Ascending aorta (tissue), 2 donors: Measurements from ENCODE around the gene SLC15A4. TPM values are rescaled to one million over a fixed set of nuclear protein-coding genes. Genes with fewer than 3 reads are reported as not detected.
"Not testable (repeated sequence)": the region's sequence is repeated elsewhere in the genome, so short reads cannot be mapped to it uniquely, and the experiment has no call there.

Source experiments
- DNase-seq, 2 donors: peaks; one replicate each; pipeline ENCODE4 v3.0.0-alpha.2; 2019; ENCODE audit warnings: low spot score in 2 of 2
- H3K27ac ChIP-seq, 2 donors: fragments of 200-600 bp; sonication (generic); one replicate each; pipeline ENCODE4 v1.5.1; 2016 to 2017; ENCODE audit warnings: mild to moderate bottlenecking in 1 of 2
- H3K27me3 ChIP-seq: fragments of 200-600 bp; sonication (generic); one replicate; pipeline ENCODE4 v1.5.1; 2017
- H3K36me3 ChIP-seq, 2 donors: fragments of 200-600 bp; sonication (generic); one replicate each; pipeline ENCODE4 v1.5.1; 2016
- H3K4me1 ChIP-seq, 2 donors: fragments of 200-600 bp; sonication (generic); one replicate each; pipeline ENCODE4 v1.5.1; 2016 to 2017; ENCODE audit warnings: mild to moderate bottlenecking in 1 of 2
- H3K4me3 ChIP-seq, 2 donors: fragments of 200-600 bp; sonication (generic); one replicate each; pipeline ENCODE4 v1.5.1; 2016 to 2017; ENCODE audit warnings: mild to moderate bottlenecking in 1 of 2
- H3K9me3 ChIP-seq, 2 donors: fragments of 200-600 bp; sonication (generic); one replicate each; pipeline ENCODE4 v1.5.1; 2016
- CTCF ChIP-seq, 3 experiments: fragments of 200-600 bp in 2 of 3; fragments of 450-650 bp in 1 of 3; sonication (generic) in 2 of 3; IDR thresholded peaks; one replicate each; pipeline ENCODE4 v1.5.1; 2016 to 2019; ENCODE audit warnings: antibody characterized with exemption in 3 of 3, mild to moderate bottlenecking in 1 of 3, moderate library complexity in 1 of 3
- intact Hi-C: fragments of 100-400 bp; cut with DNase I; formaldehyde crosslinking; loops from one replicate; pipeline ENCODE4 v1.15.1; 2023
- total RNA-seq: library from RNA; depleted of rRNA; stranded (reverse); fragments of >200 nt; gene quantifications from one replicate; pipeline ENCODE4 v1.1.0, GENCODE V29; 2016

SLC15A4 gene
- total RNA-seq, 1 donor from 2014 or later: 39.3 TPM

GRCh38 chr12:128808651-128809050 lies 15.1 kb downstream of the SLC15A4 start:
- H3K27me3 ChIP-seq: no peaks in the 10 kb centered on the region
- peaks cover 33 to 51% of the 10 kb centered on the region in 2 donors for H3K36me3 ChIP-seq
- peak in 1 of 2 donors; percentile 44 for DNase-seq
- TF ChIP-seq CTCF (IDR thresholded peaks at IDR 0.05): no peak
- intact Hi-C loops: no loop called here
- no peaks in the 10 kb centered on the region for H3K9me3 ChIP-seq
- peaks cover 0 to 30% of the 10 kb centered on the region in 2 donors for H3K4me1 ChIP-seq
- no peak overlapping the region for H3K4me3 ChIP-seq
- H3K27ac ChIP-seq: peak overlapping the region in 1 of 2 donors; percentile 9

- H3K9me3 ChIP-seq: no peaks in the 10 kb centered on the region
- H3K36me3 ChIP-seq: peaks cover 36 to 55% of the 10 kb centered on the region in 2 donors
- peaks cover 0 to 16% of the 10 kb centered on the region in 2 donors for H3K4me1 ChIP-seq
- TF ChIP-seq CTCF (IDR thresholded peaks at IDR 0.05): no peak
- intact Hi-C loops: no loop called here
- no peaks in the 10 kb centered on the region for H3K27me3 ChIP-seq
- peak in 1 of 2 donors; percentile 61 for DNase-seq
- H3K27ac ChIP-seq: peak overlapping the region in 1 of 2 donors; percentile 6
- H3K4me3 ChIP-seq: no peak overlapping the region
Measured at GRCh38 chr12:128807161-128807724, 16.5 kb downstream of the SLC15A4 start.

GRCh38 chr12:128806573-128806972 lies 17.2 kb downstream of the SLC15A4 start:
- no peak for DNase-seq
- Histone ChIP-seq H3K9me3 (no peaks in the 10 kb centered on the region), H3K36me3 (peaks cover 36 to 55% of the 10 kb centered on the region in 2 donors), H3K4me3 (no peak overlapping the region), H3K27ac (no peak overlapping the region), H3K4me1 (peaks cover 0 to 18% of the 10 kb centered on the region in 2 donors), H3K27me3 (no peaks in the 10 kb centered on the region)
- TF ChIP-seq CTCF (IDR thresholded peaks at IDR 0.05): no peak
- intact Hi-C loops: no loop called here

DNA sequence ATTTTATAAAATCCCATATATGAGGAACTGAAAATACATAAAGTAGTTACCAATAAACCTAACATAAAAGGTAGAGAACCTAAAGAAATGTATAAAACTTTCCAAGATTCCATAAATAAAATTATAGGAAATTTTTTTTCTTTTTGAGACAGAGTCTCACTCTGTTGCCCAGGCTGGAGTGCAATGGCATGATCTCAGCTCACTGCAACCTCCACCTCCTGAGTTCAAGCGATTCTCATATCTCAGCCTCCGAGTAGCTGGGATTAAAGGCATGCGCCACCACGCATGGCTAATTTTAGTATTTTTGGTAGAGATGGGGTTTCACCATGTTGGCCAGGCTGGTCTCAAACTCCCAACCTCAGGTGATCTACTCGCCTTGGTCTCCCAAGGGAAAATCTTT lies 18.4 kb downstream of the SLC15A4 start:
- peaks cover 0 to 14% of the 10 kb centered on the region in 2 donors for H3K4me1 ChIP-seq
- H3K27me3 ChIP-seq, H3K9me3 ChIP-seq, DNase-seq, intact Hi-C loops, H3K27ac ChIP-seq, H3K4me3 ChIP-seq: not testable (repeated sequence)
- H3K36me3 ChIP-seq: peaks cover 36 to 63% of the 10 kb centered on the region in 2 donors

DNA sequence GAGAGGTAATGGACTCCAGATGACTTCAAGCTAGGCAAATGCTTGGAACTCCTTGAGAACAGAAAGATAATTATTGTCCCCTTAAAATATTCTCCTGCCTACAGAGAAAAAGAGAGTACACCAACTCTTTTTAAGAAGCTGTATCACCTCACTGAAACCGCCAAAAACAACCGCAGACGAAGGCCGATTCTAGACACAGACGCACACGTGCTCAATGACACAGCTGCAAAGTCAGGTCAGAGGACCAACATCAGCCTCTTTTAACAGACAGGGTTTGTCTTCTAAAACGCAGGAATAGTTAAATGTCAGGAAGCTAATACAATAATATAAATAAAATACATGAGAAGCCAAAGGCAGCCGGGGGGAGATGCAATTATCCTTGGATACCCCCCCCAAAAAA lies 19.0 kb downstream of the SLC15A4 start:
- no peak overlapping the region for H3K27ac ChIP-seq
- H3K4me3 ChIP-seq: no peak overlapping the region
- peaks cover 0 to 9% of the 10 kb centered on the region in 2 donors for H3K4me1 ChIP-seq
- no peaks in the 10 kb centered on the region for H3K9me3 ChIP-seq
- intact Hi-C loops: no loop called here
- H3K27me3 ChIP-seq: no peaks in the 10 kb centered on the region
- DNase-seq: no peak
- H3K36me3 ChIP-seq: peaks cover 41 to 70% of the 10 kb centered on the region in 2 donors
- no peak for TF ChIP-seq CTCF (IDR thresholded peaks at IDR 0.05)

DNA sequence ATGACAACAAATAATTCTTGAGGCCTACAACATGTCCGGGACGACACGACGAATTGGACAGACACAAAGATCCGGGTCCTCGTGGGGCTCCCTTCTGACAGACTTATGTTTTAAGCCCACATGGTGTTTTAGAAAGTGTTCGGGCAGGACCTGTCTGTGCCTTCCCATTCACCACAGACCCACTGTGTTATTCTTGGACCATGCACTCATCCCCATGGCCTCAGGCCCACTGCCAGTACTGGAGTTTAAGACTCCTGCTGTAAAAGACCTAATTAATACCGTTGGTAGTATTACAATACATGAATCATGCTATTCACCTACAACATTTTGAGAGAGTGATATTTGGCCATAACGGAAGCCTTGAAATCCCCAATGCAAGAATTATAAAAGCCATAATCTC lies 20.0 kb downstream of the SLC15A4 start:
- Histone ChIP-seq H3K4me1 (peaks cover 0 to 6% of the 10 kb centered on the region in 2 donors), H3K36me3 (peaks cover 47 to 74% of the 10 kb centered on the region in 2 donors), H3K27ac (no peak overlapping the region), H3K4me3 (no peak overlapping the region), H3K9me3 (no peaks in the 10 kb centered on the region), H3K27me3 (no peaks in the 10 kb centered on the region)
- no peak for TF ChIP-seq CTCF (IDR thresholded peaks at IDR 0.05)
- no peak for DNase-seq
- intact Hi-C loops: no loop called here
